A673 (cell line): ENCODE data around the gene GALNT18. TPM values are rescaled to one million over a fixed set of nuclear protein-coding genes. Genes with fewer than 3 reads are reported as not detected.

ENCODE experiments used
- BruUV-seq: library from RNA; stranded (reverse); fragments of 400-500 nt; replicated peaks from 2 replicates; lab custom pipeline; 2021; lab: Mats Ljungman, UMichigan
- CTCF ChIA-PET: fragments of 300-600 bp; sonication (Branson Sonifier 250); formaldehyde crosslinking; loops from one replicate; lab custom pipeline; 2022; ENCODE audit warnings: antibody characterized with exemption; lab: Charles Lee
- POLR2A ChIA-PET: fragments of 300-600 bp; sonication (Branson Sonifier 250); formaldehyde crosslinking; loops from one replicate; lab custom pipeline; 2022; ENCODE audit warnings: antibody characterized with exemption; ENCODE audit not compliant: low non-redundant PET; lab: Charles Lee
- DNase-seq: peaks from one replicate; pipeline ENCODE4 v3.0.0-alpha.2; 2015; ENCODE audit warnings: low spot score
- H3K27ac ChIP-seq: fragments of 200-600 bp; sonication (generic); 2 replicates; pipeline ENCODE4 v1.5.1; 2016; ENCODE audit warnings: mixed run types, low read depth, mild to moderate bottlenecking, mixed read lengths, antibody characterized with exemption, low read length; ENCODE audit not compliant: poor library complexity, severe bottlenecking
- H3K27me3 ChIP-seq: fragments of 200-600 bp; sonication (generic); replicated peaks from 2 replicates; pipeline ENCODE4 v1.6.1; 2017; ENCODE audit warnings: mixed run types, low read depth, mild to moderate bottlenecking, mixed read lengths, antibody characterized with exemption, low read length; ENCODE audit not compliant: insufficient read depth, poor library complexity
- H3K36me3 ChIP-seq: fragments of 200-600 bp; sonication (generic); 2 replicates; pipeline ENCODE4 v1.6.1; 2016; ENCODE audit warnings: mixed run types, mild to moderate bottlenecking, mixed read lengths, antibody characterized with exemption, low read length; ENCODE audit not compliant: insufficient read depth, poor library complexity, severe bottlenecking
- H3K4me1 ChIP-seq: fragments of 200-600 bp; sonication (generic); 2 replicates; pipeline ENCODE4 v1.6.1; 2017; ENCODE audit warnings: mixed run types, mild to moderate bottlenecking, mixed read lengths, antibody characterized with exemption, low read length; ENCODE audit not compliant: insufficient read depth, poor library complexity, severe bottlenecking
- H3K4me3 ChIP-seq: fragments of 200-600 bp; sonication (generic); 2 replicates; pipeline ENCODE4 v1.5.1; 2016; ENCODE audit warnings: low read depth, mixed run types, mild to moderate bottlenecking, mixed read lengths, low read length; ENCODE audit not compliant: poor library complexity, severe bottlenecking
- H3K9me3 ChIP-seq: fragments of 200-600 bp; sonication (generic); 2 replicates; pipeline ENCODE4 v1.6.1; 2016; ENCODE audit warnings: mixed run types, low read depth, mild to moderate bottlenecking, mixed read lengths, antibody characterized with exemption, low read length; ENCODE audit not compliant: poor library complexity, severe bottlenecking
- EZH2 ChIP-seq: fragments of 200-600 bp; sonication (generic); IDR thresholded peaks from 2 replicates; pipeline ENCODE4 v1.6.1; 2017; ENCODE audit warnings: borderline replicate concordance, low read depth, mild to moderate bottlenecking, mixed read lengths, antibody characterized with exemption, low read length; ENCODE audit not compliant: poor library complexity, severe bottlenecking
- intact Hi-C: fragments of 100-400 bp; cut with micrococcal nuclease; formaldehyde crosslinking; loops from one replicate; pipeline ENCODE4 v1.10.0; 2022; ENCODE audit not compliant: unreplicated experiment
- total RNA-seq: library from RNA; stranded (reverse); gene quantifications from 2 replicates; pipeline ENCODE4 v1.2.3, GENCODE V29; 2021
- TF ChIP-seq, protein P1 (sequence below): fragments of 300-800, 200-600 bp; sonication (generic); conservative IDR thresholded peaks from 2 replicates; pipeline ENCODE4 v1.5.1; 2017; ENCODE audit warnings: low read depth, mild to moderate bottlenecking, antibody characterized with exemption, low read length, moderate library complexity, mixed read lengths

The GALNT18 gene
- total RNA-seq, 1 experiment from 2014 or later: 0.37 TPM

- POLR2A ChIA-PET: no interaction called here
- no TSS peak for BruUV-seq
Observed at GRCh38 chr11:11494348-11494747, 127.5 kb downstream of the GALNT18 start.

GRCh38 chr11:11493698-11494097 is 128.1 kb downstream of the GALNT18 start:
- Histone ChIP-seq H3K27ac (no peak overlapping the region), H3K9me3 (no peaks in the 10 kb centered on the region), H3K4me3 (no peak overlapping the region), H3K27me3 (no peaks in the 10 kb centered on the region), H3K36me3 (no peaks in the 10 kb centered on the region), H3K4me1 (no peaks in the 10 kb centered on the region)
- POLR2A ChIA-PET: no interaction called here
- intact Hi-C loops: no loop called here
- TF ChIP-seq EZH2: no peak
- TF ChIP-seq, protein P1, sequence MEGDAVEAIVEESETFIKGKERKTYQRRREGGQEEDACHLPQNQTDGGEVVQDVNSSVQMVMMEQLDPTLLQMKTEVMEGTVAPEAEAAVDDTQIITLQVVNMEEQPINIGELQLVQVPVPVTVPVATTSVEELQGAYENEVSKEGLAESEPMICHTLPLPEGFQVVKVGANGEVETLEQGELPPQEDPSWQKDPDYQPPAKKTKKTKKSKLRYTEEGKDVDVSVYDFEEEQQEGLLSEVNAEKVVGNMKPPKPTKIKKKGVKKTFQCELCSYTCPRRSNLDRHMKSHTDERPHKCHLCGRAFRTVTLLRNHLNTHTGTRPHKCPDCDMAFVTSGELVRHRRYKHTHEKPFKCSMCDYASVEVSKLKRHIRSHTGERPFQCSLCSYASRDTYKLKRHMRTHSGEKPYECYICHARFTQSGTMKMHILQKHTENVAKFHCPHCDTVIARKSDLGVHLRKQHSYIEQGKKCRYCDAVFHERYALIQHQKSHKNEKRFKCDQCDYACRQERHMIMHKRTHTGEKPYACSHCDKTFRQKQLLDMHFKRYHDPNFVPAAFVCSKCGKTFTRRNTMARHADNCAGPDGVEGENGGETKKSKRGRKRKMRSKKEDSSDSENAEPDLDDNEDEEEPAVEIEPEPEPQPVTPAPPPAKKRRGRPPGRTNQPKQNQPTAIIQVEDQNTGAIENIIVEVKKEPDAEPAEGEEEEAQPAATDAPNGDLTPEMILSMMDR: no peak
- BruUV-seq: no TSS peak
- CTCF ChIA-PET: no interaction called here
- DNase-seq: no peak

More at GRCh38 chr11:11494348-11494747, 127.5 kb downstream of the GALNT18 start:
- Histone ChIP-seq H3K27me3 (no peaks in the 10 kb centered on the region), H3K27ac (no peak overlapping the region), H3K36me3 (no peaks in the 10 kb centered on the region), H3K4me3 (no peak overlapping the region), H3K4me1 (no peaks in the 10 kb centered on the region), H3K9me3 (no peaks in the 10 kb centered on the region)
- intact Hi-C loops: no loop called here
- CTCF ChIA-PET: no interaction called here
- no peak for DNase-seq
- TF ChIP-seq, protein P1: no peak
- no peak for TF ChIP-seq EZH2

- Histone ChIP-seq H3K27me3 (no peaks in the 10 kb centered on the region), H3K9me3 (no peaks in the 10 kb centered on the region), H3K4me1 (no peaks in the 10 kb centered on the region), H3K27ac (no peak overlapping the region), H3K4me3 (no peak overlapping the region), H3K36me3 (no peaks in the 10 kb centered on the region)
- ChIA-PET CTCF (no interaction called here), POLR2A (no interaction called here)
- intact Hi-C loops: no loop called here
- DNase-seq: no peak
- no TSS peak for BruUV-seq
- TF ChIP-seq, protein P1: no peak
- no peak for TF ChIP-seq EZH2
Observed at GRCh38 chr11:11491589-11491988, 130.2 kb downstream of the GALNT18 start.
